Endothelial cell of umbilical vein (primary cell): ENCODE data around the gene ATP11B. TPM values are rescaled to one million over a fixed set of nuclear protein-coding genes. Genes with fewer than 3 reads are reported as not detected.

Source experiments
- Bru-seq: library from RNA; stranded (reverse); fragments of 400-500 nt; gene quantifications from one replicate; lab custom pipeline; 2021; lab: Mats Ljungman, UMichigan
- BruChase-seq, 2 experiments: library from RNA; stranded (reverse); fragments of 400-500 nt; gene quantifications; one replicate each; lab custom pipeline; 2021; lab: Mats Ljungman, UMichigan
- BruUV-seq: library from RNA; stranded (reverse); fragments of 400-500 nt; replicated peaks from 2 replicates; lab custom pipeline; 2021; lab: Mats Ljungman, UMichigan
- CTCF ChIA-PET: fragments of 300-600, 350-600 bp; sonication (Branson Sonifier 250); formaldehyde crosslinking; loops from one replicate; lab custom pipeline; 2021; ENCODE audit warnings: antibody characterized with exemption, inconsistent platforms; lab: Charles Lee
- POLR2A ChIA-PET: fragments of 300-600, 350-600 bp; sonication (Branson Sonifier 250); formaldehyde crosslinking; loops from one replicate; lab custom pipeline; 2021; ENCODE audit warnings: antibody characterized with exemption, inconsistent platforms; lab: Charles Lee
- DNase-seq: peaks from one replicate; pipeline ENCODE4 v3.0.0-alpha.2; 2011; ENCODE audit warnings: low read depth, low spot score
- FAIRE-seq: peaks from 2 replicates; lab custom pipeline; 2011; peaks lifted over from hg19 to GRCh38; lab: Jason Lieb, UNC
- H2AFZ ChIP-seq: 2 replicates; pipeline ENCODE4 v1.6.0; 2012; ENCODE audit warnings: low read depth, low read length, control low read depth, inconsistent platforms
- H3K27ac ChIP-seq: 2 replicates; pipeline ENCODE4 v1.5.1; 2011; ENCODE audit warnings: low read depth, mild to moderate bottlenecking, control low read depth, low read length, moderate library complexity; ENCODE audit not compliant: insufficient read depth
- H3K27me3 ChIP-seq, 2 experiments: 2 replicates each; pipeline versions ENCODE4 v1.6.0 to v1.6.1; 2011; ENCODE audit warnings: low read length in 2 of 2, mixed read lengths in 1 of 2; ENCODE audit not compliant: control insufficient read depth in 2 of 2, insufficient read depth in 2 of 2
- H3K36me3 ChIP-seq, 2 experiments: 2 replicates in 1 of 2; 3 replicates in 1 of 2; pipeline ENCODE4 v1.5.1; 2011; ENCODE audit warnings: low read length in 2 of 2, mild to moderate bottlenecking in 1 of 2, moderate library complexity in 1 of 2; ENCODE audit not compliant: control insufficient read depth in 2 of 2, insufficient read depth in 2 of 2; ENCODE audit errors: extremely low read depth in 1 of 2
- H3K4me1 ChIP-seq: 3 replicates; pipeline ENCODE4 v1.5.1; 2011; ENCODE audit warnings: mild to moderate bottlenecking, low read length; ENCODE audit not compliant: control insufficient read depth, insufficient read depth; ENCODE audit errors: extremely low read depth
- H3K4me2 ChIP-seq: 2 replicates; pipeline ENCODE4 v1.6.1; 2011; ENCODE audit warnings: low read length, control low read depth, mixed read lengths; ENCODE audit not compliant: insufficient read depth
- H3K4me3 ChIP-seq, 3 experiments: fragments of 200-600 bp in 1 of 3; sonication (generic), shearing (Covaris generic) in 1 of 3; replicated peaks in 1 of 3; 2 replicates each; pipeline ENCODE4 v1.5.1; 2011 to 2016; ENCODE audit warnings: control low read depth in 3 of 3, low read length in 3 of 3, mild to moderate bottlenecking in 2 of 3, inconsistent platforms in 1 of 3, low read depth in 1 of 3, moderate library complexity in 1 of 3; ENCODE audit not compliant: insufficient read depth in 1 of 3
- H3K79me2 ChIP-seq: 2 replicates; pipeline ENCODE4 v1.6.0; 2012; ENCODE audit warnings: low read length, inconsistent platforms; ENCODE audit not compliant: control insufficient read depth, insufficient read depth
- H3K9ac ChIP-seq: replicated peaks from 2 replicates; pipeline ENCODE3; 2011; ENCODE audit warnings: low read length, control low read depth; ENCODE audit not compliant: insufficient read depth; ENCODE audit errors: extremely low read depth
- H3K9me1 ChIP-seq: replicated peaks from 3 replicates; pipeline ENCODE4 v1.6.0; 2011; ENCODE audit warnings: mild to moderate bottlenecking, low read length; ENCODE audit not compliant: control insufficient read depth, insufficient read depth; ENCODE audit errors: extremely low read depth
- H3K9me3 ChIP-seq: replicated peaks from 2 replicates; pipeline ENCODE4 v1.5.1; 2012; ENCODE audit warnings: low read length, inconsistent platforms; ENCODE audit not compliant: control insufficient read depth, insufficient read depth
- H4K20me1 ChIP-seq: replicated peaks from 2 replicates; pipeline ENCODE3; 2011; ENCODE audit warnings: mild to moderate bottlenecking, low read length; ENCODE audit not compliant: control insufficient read depth, insufficient read depth; ENCODE audit errors: extremely low read depth
- EZH2 ChIP-seq: IDR thresholded peaks from 2 replicates; pipeline ENCODE4 v1.6.1; 2012; ENCODE audit warnings: borderline replicate concordance, low read depth, mild to moderate bottlenecking, moderate library complexity, low read length, inconsistent platforms; ENCODE audit not compliant: severe bottlenecking
- FOS ChIP-seq: IDR thresholded peaks from 2 replicates; pipeline ENCODE4 v1.6.1; 2011; ENCODE audit warnings: mild to moderate bottlenecking, low read length, moderate library complexity, borderline replicate concordance; ENCODE audit not compliant: insufficient read depth
- GATA2 ChIP-seq: IDR thresholded peaks from 2 replicates; pipeline ENCODE4 v1.7.0; 2011; ENCODE audit warnings: low read depth, mild to moderate bottlenecking, moderate library complexity, mixed read lengths, low read length; ENCODE audit not compliant: insufficient read length, insufficient read depth
- JUN ChIP-seq: IDR thresholded peaks from 2 replicates; pipeline ENCODE4 v1.6.1; 2011; ENCODE audit warnings: borderline replicate concordance, low read depth; ENCODE audit not compliant: insufficient read length, insufficient read depth
- MAX ChIP-seq: IDR thresholded peaks from 2 replicates; pipeline ENCODE4 v1.6.1; 2011; ENCODE audit not compliant: insufficient read depth, insufficient read length
- MYC ChIP-seq: IDR thresholded peaks from one replicate; pipeline ENCODE4 v1.6.1; 2011; ENCODE audit warnings: mild to moderate bottlenecking, low read depth, low read length
- POLR2A ChIP-seq: IDR thresholded peaks from 2 replicates; pipeline ENCODE4 v1.6.1; 2012; ENCODE audit warnings: low read depth, mild to moderate bottlenecking, control low read depth, low read length
- POLR2AphosphoS5 ChIP-seq: IDR thresholded peaks from 2 replicates; pipeline ENCODE4 v1.6.1; 2012; ENCODE audit warnings: low read depth, mild to moderate bottlenecking, control low read depth, low read length, moderate library complexity; ENCODE audit not compliant: insufficient read depth
- dilution Hi-C: fragments of 300-500 bp; cut with MboI; formaldehyde crosslinking; loops from one replicate; pipeline ENCODE4 v1.15.0; 2019; ENCODE audit warnings: low sequenced_read_pairs; ENCODE audit not compliant: extremely low pct_ligation_motif_present
- intact Hi-C: fragments of 100-400 bp; cut with micrococcal nuclease; formaldehyde crosslinking; loops from one replicate; pipeline ENCODE4 v1.10.0; 2022
- long read RNA-seq: library from polyadenylated mRNA; stranded (forward); transcript quantifications from one replicate; pipeline ENCODE4 v2.0.0, GENCODE V29; 2021
- polyA minus RNA-seq, 3 experiments: library from RNA; depleted of rRNA, polyadenylated mRNA; stranded (reverse); fragments of >200 nt; gene quantifications; 1 replicate in 1 of 3; 2 replicates in 2 of 3; pipeline ENCODE4 v1.2.3, GENCODE V29; 2011
- polyA plus RNA-seq, 4 experiments: library from polyadenylated mRNA; depleted of rRNA in 3 of 4; stranded (reverse) in 3 of 4; unstranded in 1 of 4; fragments of >200 nt; gene quantifications; 2 replicates each; pipeline versions ENCODE4 v1.2.1 to v1.2.3, GENCODE V29; 2011 to 2012; ENCODE audit warnings: missing spikeins in 1 of 4
- total RNA-seq: library from RNA; stranded (reverse); gene quantifications from 2 replicates; pipeline ENCODE4 v1.2.3, GENCODE V29; 2021
- TF ChIP-seq, protein P1 (sequence below), 2 donors: IDR thresholded peaks; 1 replicate in 1 of 2; 2 replicates in 1 of 2; pipeline ENCODE4 v1.5.1; 2011; ENCODE audit warnings: low read length in 2 of 2, mild to moderate bottlenecking in 2 of 2, moderate library complexity in 2 of 2, control low read depth in 1 of 2, inconsistent platforms in 1 of 2, low read depth in 1 of 2; ENCODE audit not compliant: insufficient read depth in 1 of 2; ENCODE audit errors: extremely low read depth in 1 of 2

Gene ATP11B
- total RNA-seq, result 49.3 and 62.3 TPM in 2 replicates
- polyA plus RNA-seq, result 7.3 and 10.1 TPM in 2 replicates
- polyA plus RNA-seq (2011; cell fraction: cytosol; rRNA removed), result 7.8 and 8.7 TPM in 2 replicates
- polyA plus RNA-seq (2011; cell fraction: nucleus; rRNA removed), result 20.9 and 25.2 TPM in 2 replicates
- 22.2 and 34.9 TPM in 2 replicates for polyA plus RNA-seq (2012)
- polyA minus RNA-seq, result 27.7 and 34.4 TPM in 2 replicates
- polyA minus RNA-seq (2011; cell fraction: cytosol; rRNA and poly(A)+ RNA removed), result 20.6 TPM
- polyA minus RNA-seq (2011; cell fraction: nucleus; rRNA and poly(A)+ RNA removed), result 45.1 and 57.8 TPM in 2 replicates
- Bru-seq, nascent RNA, result percentile 87 among the genes with signal in this experiment
- BruChase-seq, experiment 1, labeled RNA remaining after a 6-hour chase, result percentile 86 among the genes with signal in this experiment
- BruChase-seq, experiment 2, labeled RNA remaining after a 2-hour chase, result percentile 83 among the genes with signal in this experiment
- long read RNA-seq, full-length matches to known transcripts, result 20 of 45 reads
- long read RNA-seq, partial matches to known transcripts, result 16 of 45 reads
- long read RNA-seq, other reads (novel, unspliced or antisense), result 9 of 45 reads

DNA sequence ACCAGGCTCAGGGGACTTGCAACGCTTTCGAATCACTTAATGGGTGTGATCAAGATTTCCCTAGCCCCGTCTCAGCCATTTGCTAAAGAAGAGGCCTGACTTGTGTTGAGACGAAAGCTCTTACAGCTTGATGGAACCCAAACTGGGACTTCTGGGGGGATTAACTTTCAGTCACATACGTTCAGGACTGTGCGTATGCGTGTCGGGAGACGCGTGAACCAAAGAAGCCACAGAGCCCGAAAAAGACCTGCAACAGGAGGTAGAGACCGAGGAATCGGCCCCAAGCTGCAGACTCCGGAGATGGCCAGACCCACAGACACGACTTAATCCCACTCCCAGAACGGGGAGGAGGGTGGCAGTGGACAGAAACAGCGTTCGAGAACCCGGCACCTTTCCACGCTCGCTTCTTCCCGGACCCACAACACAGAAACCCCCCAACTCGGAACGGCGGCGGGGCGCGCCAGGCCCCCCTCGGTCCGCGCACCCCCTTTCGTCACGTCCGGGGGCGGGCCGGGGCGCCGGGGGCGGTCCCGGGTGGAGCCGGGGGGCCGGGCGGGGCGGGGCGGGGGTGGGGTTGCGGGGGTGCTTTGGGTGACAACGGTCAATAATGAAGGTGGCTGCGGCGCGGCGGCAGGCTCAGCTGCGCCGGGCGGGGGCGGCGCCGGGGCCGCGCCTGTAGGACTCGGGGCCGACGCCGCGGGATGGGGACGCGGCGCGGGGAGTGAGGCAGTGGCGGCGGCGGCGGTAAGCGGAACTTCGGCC, at the start of gene ATP11B:
TSS of gene ATP11B (plus strand) at position 604 of the 762 bp plus-strand sequence. CDS start 256 bp downstream, outside the sequence.
- ChIA-PET CTCF (interaction anchor here (0.6 to 4.1 kb wide), 6 partner anchors 20 to 195 kb away, joined by 3 to 47 read pairs (median 4); no protein-coding TSS in a partner anchor), POLR2A (interaction anchor here (0.6 kb wide), 1 partner anchor 189 kb away, joined by 3 read pairs; no protein-coding TSS in a partner anchor)
- TF ChIP-seq JUN, result no peak
- TF ChIP-seq POLR2A, result peak; percentile 80
- TF ChIP-seq POLR2AphosphoS5, result peak; percentile 66
- no peak for TF ChIP-seq GATA2
- TF ChIP-seq FOS, result no peak
- TF ChIP-seq EZH2, result no peak
- no peak for TF ChIP-seq MYC
- TF ChIP-seq MAX, result no peak
- TF ChIP-seq, protein P1, sequence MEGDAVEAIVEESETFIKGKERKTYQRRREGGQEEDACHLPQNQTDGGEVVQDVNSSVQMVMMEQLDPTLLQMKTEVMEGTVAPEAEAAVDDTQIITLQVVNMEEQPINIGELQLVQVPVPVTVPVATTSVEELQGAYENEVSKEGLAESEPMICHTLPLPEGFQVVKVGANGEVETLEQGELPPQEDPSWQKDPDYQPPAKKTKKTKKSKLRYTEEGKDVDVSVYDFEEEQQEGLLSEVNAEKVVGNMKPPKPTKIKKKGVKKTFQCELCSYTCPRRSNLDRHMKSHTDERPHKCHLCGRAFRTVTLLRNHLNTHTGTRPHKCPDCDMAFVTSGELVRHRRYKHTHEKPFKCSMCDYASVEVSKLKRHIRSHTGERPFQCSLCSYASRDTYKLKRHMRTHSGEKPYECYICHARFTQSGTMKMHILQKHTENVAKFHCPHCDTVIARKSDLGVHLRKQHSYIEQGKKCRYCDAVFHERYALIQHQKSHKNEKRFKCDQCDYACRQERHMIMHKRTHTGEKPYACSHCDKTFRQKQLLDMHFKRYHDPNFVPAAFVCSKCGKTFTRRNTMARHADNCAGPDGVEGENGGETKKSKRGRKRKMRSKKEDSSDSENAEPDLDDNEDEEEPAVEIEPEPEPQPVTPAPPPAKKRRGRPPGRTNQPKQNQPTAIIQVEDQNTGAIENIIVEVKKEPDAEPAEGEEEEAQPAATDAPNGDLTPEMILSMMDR (IDR thresholded peaks at IDR 0.05; ENCODE audit: extremely low read depth in 1 of 2, insufficient read depth in 1 of 2, low read depth in 1 of 2, low read length in 2 of 2), result no peak
- FAIRE-seq (no peak), DNase-seq (peak; percentile 79)
- Histone ChIP-seq H3K79me2 (peaks cover 41% of the 10 kb centered on the region), H3K27ac (peak within 1 kb of the TSS; percentile 74), H3K4me2 (peak within 1 kb of the TSS; percentile 96), H3K9me3 (no peaks in the 10 kb centered on the region), H3K36me3 (no peaks in the 10 kb centered on the region), H4K20me1 (no peaks in the 10 kb centered on the region), H3K4me1 (peaks cover 32% of the 10 kb centered on the region), H3K9me1 (no peaks in the 10 kb centered on the region), H3K9ac (peak within 1 kb of the TSS; percentile 80), H3K27me3 (no peaks in the 10 kb centered on the region), H3K4me3 (peak within 1 kb of the TSS; percentile 69 to 90 (median 74)), H2AFZ (peak within 1 kb of the TSS; percentile 99)
- dilution Hi-C loops (no loop called here), intact Hi-C loops (loop anchor here (10.0 kb wide), 1 partner anchor 1168 kb away; no protein-coding TSS in a partner anchor)
- BruUV-seq, result TSS peak; percentile 73
